Glomerular visceral epithelial cell (primary cell): ENCODE results near the gene ACTL6B.

ENCODE experiments used
- DNase-seq: peaks from one replicate; pipeline ENCODE4 v3.0.0-alpha.2; 2016; ENCODE audit errors: extremely low spot score

Gene ACTL6B

GRCh38 chr7:100683659-100684533, 27.6 kb upstream of the ACTL6B start:
- no peak for DNase-seq

DNA sequence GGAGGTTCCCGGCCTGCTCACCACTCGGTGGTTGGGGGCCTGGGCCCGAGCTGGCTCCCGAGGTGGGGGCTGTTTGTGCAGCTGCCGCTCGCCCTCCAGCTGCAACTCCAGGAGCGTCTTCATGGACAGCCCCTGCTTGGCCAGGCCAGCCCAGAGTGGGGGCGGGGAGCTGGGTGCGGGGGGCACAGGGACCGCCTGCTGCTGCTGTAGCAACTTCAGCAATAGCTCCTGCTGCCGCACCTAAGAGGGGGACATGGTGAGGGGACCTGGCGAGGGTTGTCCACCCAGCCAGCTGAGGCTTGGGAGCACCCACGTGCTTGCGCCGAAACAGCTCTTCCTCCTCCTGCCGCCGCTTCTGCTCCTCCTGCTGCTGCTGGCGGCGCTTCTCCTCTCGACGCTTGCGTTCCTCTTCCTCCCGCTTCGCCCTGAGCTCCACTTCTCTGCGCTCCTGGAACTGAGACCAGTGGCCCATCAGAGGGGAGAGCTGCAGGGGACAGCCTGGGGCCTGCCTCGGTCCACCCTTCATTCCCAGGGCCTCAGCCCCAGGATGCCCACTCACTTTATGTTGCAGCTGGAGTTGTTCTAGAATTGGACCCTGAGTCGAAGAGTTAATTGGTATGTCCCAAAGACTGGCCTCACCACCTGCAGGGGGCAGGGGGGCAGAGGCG, 26.9 kb upstream of the ACTL6B start:
- DNase-seq, result no peak

DNA sequence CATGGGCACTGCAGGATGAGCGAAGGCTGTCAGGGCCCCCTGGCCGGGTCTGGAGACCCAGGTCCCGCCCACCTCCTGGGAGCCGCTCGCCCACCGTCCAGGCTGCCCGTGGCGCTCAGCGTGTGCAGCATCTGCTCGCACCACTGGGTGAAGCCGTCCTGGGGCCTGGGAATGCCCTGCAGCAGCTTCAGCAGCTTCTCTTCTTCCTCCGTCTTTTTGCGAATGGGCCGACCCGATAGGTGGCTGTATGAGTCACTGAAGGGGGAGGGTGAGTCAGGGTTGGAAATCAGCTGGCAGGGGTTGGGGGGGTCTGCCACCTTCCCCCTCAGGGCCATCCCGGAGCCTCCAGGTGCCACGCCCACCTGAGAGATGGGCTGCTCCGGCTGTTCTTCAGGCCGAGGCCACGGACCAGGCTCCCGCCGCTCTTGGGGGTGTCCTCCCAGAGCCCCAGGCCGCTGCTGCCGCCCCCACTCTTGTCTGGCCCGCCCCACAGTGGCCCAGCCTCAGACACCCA, 26.0 kb upstream of the ACTL6B start:
- no peak for DNase-seq

GRCh38 chr7:100681491-100682227, 25.4 kb upstream of the ACTL6B start:
- no peak for DNase-seq

DNA sequence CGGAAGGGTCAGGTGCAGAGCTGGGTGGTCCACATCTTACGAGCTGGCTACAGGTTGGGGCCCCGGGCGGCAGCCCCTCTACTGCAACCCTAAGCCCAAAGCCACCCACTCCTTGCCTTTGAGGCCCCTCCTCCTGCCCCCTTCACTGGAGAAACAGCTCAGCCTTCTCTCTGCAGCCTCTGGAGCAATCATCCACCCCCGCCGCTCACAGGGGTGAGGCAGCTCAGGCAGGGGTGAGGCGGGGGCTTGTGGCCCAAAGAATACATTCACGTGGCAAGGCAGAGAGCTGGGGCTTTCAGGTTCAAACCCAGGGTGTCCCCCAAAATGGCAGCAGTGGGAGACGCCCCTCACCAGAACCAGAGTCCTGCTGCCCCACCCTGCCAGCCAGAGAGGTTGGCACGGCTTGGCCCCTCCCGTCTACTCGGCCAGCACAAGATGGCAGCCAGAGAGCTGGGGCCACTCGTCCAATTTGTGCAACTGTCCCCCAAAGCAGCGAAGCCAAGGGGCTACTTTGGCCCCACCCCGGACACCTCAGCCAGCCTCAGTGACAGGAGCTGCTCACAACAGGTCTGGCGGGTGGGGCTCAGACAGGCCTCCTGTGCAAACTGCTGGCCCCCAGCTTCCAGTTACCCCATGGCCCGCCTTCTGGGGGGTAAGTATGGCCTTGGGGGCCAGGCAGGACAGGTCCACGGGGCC, 24.5 kb upstream of the ACTL6B start:
- DNase-seq, result no peak

GRCh38 chr7:100679927-100680575, 23.8 kb upstream of the ACTL6B start:
- DNase-seq, result no peak

DNA sequence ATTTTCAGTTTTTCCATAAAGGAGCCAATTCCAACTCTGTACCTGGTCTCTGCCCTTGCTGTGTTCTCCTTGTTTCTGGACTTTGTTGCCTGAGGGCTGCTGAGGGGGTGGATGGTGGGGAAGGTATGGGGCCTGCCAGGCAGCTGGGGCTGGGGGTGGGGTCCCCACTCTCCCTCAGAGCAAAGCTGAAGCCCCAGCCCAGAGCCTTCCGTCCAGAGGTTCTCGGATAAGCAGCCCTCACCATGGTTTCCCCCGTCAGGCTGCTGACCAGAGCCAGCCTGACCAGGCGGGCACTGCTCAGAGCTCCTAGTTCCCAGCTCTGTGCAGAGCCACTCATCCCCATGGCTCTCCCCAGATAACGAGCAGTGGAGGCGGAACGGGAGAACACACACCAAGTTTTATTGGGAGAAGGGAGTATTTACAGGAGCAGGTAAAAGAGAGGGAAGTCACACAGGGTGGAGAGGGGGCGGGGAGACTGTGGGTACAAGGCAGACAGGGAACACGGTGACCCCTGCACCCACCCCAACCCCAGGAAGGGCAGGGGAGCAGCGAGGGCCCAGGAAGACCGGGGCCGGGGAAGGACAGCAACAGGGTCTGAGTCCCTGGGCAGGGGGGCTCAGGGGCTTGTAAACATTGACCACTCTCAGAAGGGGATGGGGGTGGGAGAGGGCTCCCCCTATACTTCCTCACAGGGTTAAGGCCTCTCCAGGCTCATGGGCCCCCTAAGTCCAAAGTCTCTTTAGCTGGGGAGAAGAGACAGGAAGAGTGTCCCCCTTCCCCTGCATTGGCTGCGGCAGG, 23.1 kb upstream of the ACTL6B start:
- no peak for DNase-seq

GRCh38 chr7:100678291-100678984, 22.2 kb upstream of the ACTL6B start:
- DNase-seq, result no peak

- no peak for DNase-seq
Measured at GRCh38 chr7:100677308-100678267, 21.3 kb upstream of the ACTL6B start.

DNA sequence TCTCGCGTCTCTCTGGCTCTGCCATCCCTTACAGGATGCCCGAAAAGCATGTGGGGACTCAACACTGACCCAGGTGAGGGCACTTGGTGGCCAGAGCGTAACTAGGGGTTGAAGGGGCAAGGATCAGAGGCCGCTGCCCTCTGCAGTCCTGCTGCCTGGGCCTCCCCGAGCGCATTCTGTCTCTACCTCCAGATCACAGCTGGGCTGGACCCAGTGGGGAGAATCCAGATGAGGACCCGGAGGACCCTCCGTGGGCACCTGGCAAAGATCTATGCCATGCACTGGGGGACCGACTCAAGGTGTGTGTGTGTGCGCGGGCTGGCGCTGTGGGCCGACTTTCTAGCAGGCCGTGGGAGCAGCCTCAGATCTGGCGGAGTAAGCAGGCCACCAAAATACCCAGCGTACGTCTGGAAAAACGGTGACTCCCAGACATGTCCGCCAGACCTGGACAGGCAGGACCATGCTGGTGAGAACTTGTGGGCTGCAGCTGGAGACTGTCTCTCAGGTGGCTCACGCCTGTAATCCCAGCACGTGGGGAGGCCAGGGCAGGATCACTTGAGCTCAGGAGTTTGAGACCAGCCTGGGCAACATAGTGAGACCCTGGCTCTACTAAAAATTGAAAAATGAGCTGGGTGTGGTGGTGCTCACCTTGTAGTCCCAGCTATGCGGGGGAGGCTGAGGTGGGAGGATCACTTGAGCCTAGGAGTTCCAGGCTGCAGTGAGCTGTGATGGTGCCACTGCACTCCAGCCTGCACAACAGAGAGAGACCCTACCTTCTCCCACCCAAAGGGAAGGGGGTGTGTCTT, 20.5 kb upstream of the ACTL6B start:
- DNase-seq, result no peak

GRCh38 chr7:100675581-100676350, 19.5 kb upstream of the ACTL6B start:
- peak; percentile 76 for DNase-seq

- DNase-seq, result no peak
Measured at GRCh38 chr7:100675105-100675451, 18.8 kb upstream of the ACTL6B start.

- no peak for DNase-seq
Measured at GRCh38 chr7:100674411-100675104, 18.3 kb upstream of the ACTL6B start.

GRCh38 chr7:100673942-100674410, 17.7 kb upstream of the ACTL6B start:
- no peak for DNase-seq

- DNase-seq, result peak; percentile 98
Measured at GRCh38 chr7:100673302-100673941, 17.2 kb upstream of the ACTL6B start, which contains the start of gene GNB2. Gene GNB2, plus strand, starts transcription at chr7:100673740. Its CDS starts 2,526 bp downstream, at chr7:100676266.
